ENCODE data around the gene TRIM47.

GRCh38 chr17:75844530-75845057 is 33.8 kb downstream of the TRIM47 start:
- TF ChIP-seq CTCF (IDR thresholded peaks at IDR 0.05): no peak
- no peak for TF ChIP-seq POLR2A (IDR thresholded peaks at IDR 0.05)
